Peyer's patch (tissue), 4 donors: ENCODE data around the gene ITGA3. TPM values are rescaled to one million over a fixed set of nuclear protein-coding genes. Genes with fewer than 3 reads are reported as not detected.

ENCODE experiments used
- DNase-seq, 3 donors: peaks; one replicate each; pipeline ENCODE4 v3.0.0-alpha.2; 2017 to 2019
- H3K27ac ChIP-seq, 4 donors: fragments of 200-600 bp; sonication (generic); one replicate each; pipeline ENCODE4 v1.5.1; 2016 to 2019
- H3K27me3 ChIP-seq, 2 donors: fragments of 200-600 bp; sonication (generic); one replicate each; pipeline ENCODE4 v1.5.1; 2019
- H3K36me3 ChIP-seq, 3 donors: fragments of 200-600 bp; sonication (generic); one replicate each; pipeline ENCODE4 v1.5.1; 2016 to 2019
- H3K4me1 ChIP-seq, 4 donors: fragments of 200-600 bp; sonication (generic); one replicate each; pipeline ENCODE4 v1.5.1; 2016 to 2019
- H3K4me3 ChIP-seq, 4 donors: fragments of 200-600 bp; sonication (generic); 1 replicate in 3 of 4; 2 replicates in 1 of 4; pipeline ENCODE4 v1.5.1; 2016 to 2019; ENCODE audit warnings: mild to moderate bottlenecking in 1 of 4
- H3K9me3 ChIP-seq, 4 donors: fragments of 200-600 bp; sonication (generic); one replicate each; pipeline ENCODE4 v1.5.1; 2016 to 2019; ENCODE audit warnings: mild to moderate bottlenecking in 1 of 4
- CTCF ChIP-seq, 6 experiments: fragments of 450-650 bp in 4 of 6; fragments of 200-600 bp in 2 of 6; sonication (generic) in 1 of 6; IDR thresholded peaks; one replicate each; pipeline ENCODE4 v1.5.1; 2017 to 2019; ENCODE audit warnings: antibody characterized with exemption in 6 of 6, mild to moderate bottlenecking in 3 of 6, moderate library complexity in 1 of 6
- POLR2A ChIP-seq, 2 donors: fragments of 450-650 bp; IDR thresholded peaks; one replicate each; pipeline ENCODE4 v1.5.1; 2017; ENCODE audit warnings: antibody characterized with exemption in 2 of 2, mild to moderate bottlenecking in 2 of 2, moderate library complexity in 2 of 2
- total RNA-seq, 4 donors: library from RNA; depleted of rRNA; stranded (reverse); fragments of >200 nt; gene quantifications; one replicate each; pipeline ENCODE4 v1.1.0, GENCODE V29; 2016

Gene ITGA3
- total RNA-seq, 4 donors from 2014 or later, result 71.0 to 285 (median 247) TPM

GRCh38 chr17:50079334-50080095 lies 23.6 kb downstream of the ITGA3 start:
- TF ChIP-seq CTCF (IDR thresholded peaks at IDR 0.05), result peak in 4 of 6 experiments; percentile 58 to 97 (median 94)
- TF ChIP-seq POLR2A (IDR thresholded peaks at IDR 0.05), result no peak
- no peak overlapping the region for H3K27ac ChIP-seq

GRCh38 chr17:50080096-50080480 lies 24.2 kb downstream of the ITGA3 start:
- no peak for DNase-seq
- Histone ChIP-seq H3K9me3 (no peaks in the 10 kb centered on the region), H3K4me3 (no peak overlapping the region), H3K27ac (no peak overlapping the region), H3K27me3 (no peaks in the 10 kb centered on the region), H3K36me3 (peaks cover 0 to 79% (median 0%) of the 10 kb centered on the region in 3 donors), H3K4me1 (no peaks in the 10 kb centered on the region)
- no peak for TF ChIP-seq POLR2A (IDR thresholded peaks at IDR 0.05)
- no peak for TF ChIP-seq CTCF (IDR thresholded peaks at IDR 0.05)

More at GRCh38 chr17:50079334-50080095, 23.6 kb downstream of the ITGA3 start:
- Histone ChIP-seq H3K36me3 (peaks cover 0 to 85% (median 0%) of the 10 kb centered on the region in 3 donors), H3K4me1 (no peaks in the 10 kb centered on the region), H3K27me3 (no peaks in the 10 kb centered on the region), H3K4me3 (no peak overlapping the region), H3K9me3 (no peaks in the 10 kb centered on the region)
- DNase-seq, result peak in 2 of 3 donors; percentile 76 to 86

- Histone ChIP-seq H3K36me3 (peaks cover 0 to 72% (median 0%) of the 10 kb centered on the region in 3 donors), H3K4me3 (no peak overlapping the region), H3K4me1 (no peaks in the 10 kb centered on the region), H3K27me3 (no peaks in the 10 kb centered on the region), H3K27ac (no peak overlapping the region), H3K9me3 (no peaks in the 10 kb centered on the region)
- no peak for DNase-seq
- TF ChIP-seq POLR2A (IDR thresholded peaks at IDR 0.05) (no peak), CTCF (IDR thresholded peaks at IDR 0.05) (no peak)
Observed at GRCh38 chr17:50080827-50081226, 24.9 kb downstream of the ITGA3 start.

GRCh38 chr17:50081757-50082156 lies 25.8 kb downstream of the ITGA3 start:
- peaks cover 0 to 65% (median 0%) of the 10 kb centered on the region in 3 donors for H3K36me3 ChIP-seq
- no peak for DNase-seq
- H3K9me3 ChIP-seq, result no peaks in the 10 kb centered on the region
- H3K4me1 ChIP-seq, result no peaks in the 10 kb centered on the region
- TF ChIP-seq POLR2A (IDR thresholded peaks at IDR 0.05), result no peak
- no peak for TF ChIP-seq CTCF (IDR thresholded peaks at IDR 0.05)
- H3K27ac ChIP-seq, result no peak overlapping the region
- H3K27me3 ChIP-seq, result no peaks in the 10 kb centered on the region
- no peak overlapping the region for H3K4me3 ChIP-seq

GRCh38 chr17:50087246-50087911 lies 31.5 kb downstream of the ITGA3 start:
- H3K36me3 ChIP-seq, result peaks cover 0 to 41% (median 0%) of the 10 kb centered on the region in 3 donors
- H3K4me3 ChIP-seq, result no peak overlapping the region
- no peaks in the 10 kb centered on the region for H3K4me1 ChIP-seq
- peak; percentile 66 to 85 (median 82) for DNase-seq
- H3K27me3 ChIP-seq, result no peaks in the 10 kb centered on the region
- TF ChIP-seq CTCF (IDR thresholded peaks at IDR 0.05), result peak; percentile 89 to 96 (median 94)
- TF ChIP-seq POLR2A (IDR thresholded peaks at IDR 0.05), result no peak
- no peak overlapping the region for H3K27ac ChIP-seq
- H3K9me3 ChIP-seq, result no peaks in the 10 kb centered on the region
